Measurements from ENCODE around the gene SMARCA4. TPM values are rescaled to one million over a fixed set of nuclear protein-coding genes. Genes with fewer than 3 reads are reported as not detected.

Gene SMARCA4
- total RNA-seq (2014; rRNA removed; shearing (Covaris generic)) (252 and 336 TPM in 2 replicates), polyA plus RNA-seq (2016; fragmentation: Nextera tagmentation; extraction: Ambion mirVana) (175 and 177 TPM in 2 replicates)
- long read RNA-seq, partial matches to known transcripts: 119 of 125 reads
- long read RNA-seq, other reads (novel, unspliced or antisense): 5 of 125 reads

- Histone ChIP-seq H3K4me3 (peak within 1 kb of the TSS; percentile 97), H3K36me3 (ENCODE audit: insufficient read depth) (no peaks in the 10 kb centered on the region), H3K27me3 (ENCODE audit: insufficient read depth) (no peaks in the 10 kb centered on the region), H3F3A (replicated peaks; ENCODE audit: low read depth) (0 out of 2 replicates have a peak, but pooled peaks cover 18% of the 10 kb centered on the region), H3K27ac (ENCODE audit: low read depth) (peak within 1 kb of the TSS; percentile 89), H3K79me2 (replicated peaks; ENCODE audit: insufficient read depth) (peaks cover 42% of the 10 kb centered on the region), H2AFZ (peak within 1 kb of the TSS; percentile 93; the same call in 1 of the 2 replicates), H3K4me2 (peak within 1 kb of the TSS; percentile 90), H3K4me1 (ENCODE audit: insufficient read depth) (peaks cover 19% of the 10 kb centered on the region; the same call in 1 of the 2 replicates), H4K20me1 (replicated peaks; ENCODE audit: insufficient read depth) (peaks cover 27% of the 10 kb centered on the region), H3K9me2 (ENCODE audit: insufficient read depth) (no peaks in the 10 kb centered on the region)
- TF ChIP-seq ETS1 (IDR thresholded peaks at IDR 0.05): no peak
- no peak for TF ChIP-seq EZH2 (IDR thresholded peaks at IDR 0.05; ENCODE audit: low read depth, unreplicated experiment)
- no peak for TF ChIP-seq REST (IDR thresholded peaks at IDR 0.05; ENCODE audit: unreplicated experiment)
- TF ChIP-seq POLR2AphosphoS5 (IDR thresholded peaks at IDR 0.05; ENCODE audit: low read depth): peak; percentile 97
- 0 out of 2 replicates have a peak, but pooled peaks have one; percentile 2 for TF ChIP-seq CREB1 (CRISPR knock-in tag; IDR thresholded peaks at IDR 0.05; ENCODE audit: low read depth)
- peak; percentile 96 for DNase-seq (ENCODE audit: low spot score)
- peak within 1 kb of the TSS; percentile 91 for H3K4me3 Mint-ChIP-seq
- H3K27ac Mint-ChIP-seq: peak within 1 kb of the TSS; percentile 95
- no peaks in the 10 kb centered on the region for H3K9me3 Mint-ChIP-seq
- H3K27me3 Mint-ChIP-seq (ENCODE audit: insufficient read depth, low read depth, poor library complexity): peaks cover 8% of the 10 kb centered on the region
- ATAC-seq: peak; percentile 75
- peaks cover 27% of the 10 kb centered on the region for H3K36me3 Mint-ChIP-seq (ENCODE audit: low read depth)
- H3K4me1 Mint-ChIP-seq: peaks cover 24% of the 10 kb centered on the region
These were observed at the start of gene SMARCA4 for GRCh38 chr19:10960314-10961072. SMARCA4 (plus strand) TSS chr19:10961030; CDS start chr19:10984152, 23,122 bp downstream.

- peaks cover 9% of the 10 kb centered on the region for H3K79me2 ChIP-seq (replicated peaks; ENCODE audit: insufficient read depth)
- Mint-ChIP-seq H3K27ac (no peak overlapping the region), H3K27me3 (ENCODE audit: insufficient read depth, low read depth, poor library complexity) (peaks cover 5% of the 10 kb centered on the region), H3K36me3 (ENCODE audit: low read depth) (peaks cover 52% of the 10 kb centered on the region), H3K4me3 (no peak overlapping the region), H3K4me1 (no peaks in the 10 kb centered on the region), H3K9me3 (no peaks in the 10 kb centered on the region)
- H2AFZ ChIP-seq: no peak overlapping the region
- no peaks in the 10 kb centered on the region for H3K4me1 ChIP-seq (ENCODE audit: insufficient read depth)
- H3F3A ChIP-seq (replicated peaks; ENCODE audit: low read depth): peaks cover 17% of the 10 kb centered on the region; the same call in 1 of the 2 replicates
- H3K27ac ChIP-seq (ENCODE audit: low read depth): 0 out of 2 replicates have a peak overlapping the region, but pooled peaks have one; percentile 26
- H3K4me2 ChIP-seq: no peak overlapping the region
- H3K4me3 ChIP-seq: no peak overlapping the region
- H3K27me3 ChIP-seq (ENCODE audit: insufficient read depth): no peaks in the 10 kb centered on the region
- DNase-seq (ENCODE audit: low spot score) (no peak), ATAC-seq (no peak)
- no peaks in the 10 kb centered on the region for H3K9me2 ChIP-seq (ENCODE audit: insufficient read depth)
- H3K36me3 ChIP-seq (ENCODE audit: insufficient read depth): peaks cover 5% of the 10 kb centered on the region
- 0 out of 2 replicates have a peak, but pooled peaks cover 7% of the 10 kb centered on the region for H4K20me1 ChIP-seq (replicated peaks; ENCODE audit: insufficient read depth)
- TF ChIP-seq POLR2AphosphoS5 (IDR thresholded peaks at IDR 0.05; ENCODE audit: low read depth) (no peak), ZNF331 (CRISPR knock-in tag; IDR thresholded peaks at IDR 0.05; ENCODE audit: low read depth) (no peak), STAT1 (IDR thresholded peaks at IDR 0.05; ENCODE audit: unreplicated experiment) (no peak)
These were observed 49.1 kb upstream of the SMARCA4 start for GRCh38 chr19:10911579-10912363.

Measured in GM23338 (cell line).